ENCODE results near the gene HTR7.

Gene HTR7

DNA sequence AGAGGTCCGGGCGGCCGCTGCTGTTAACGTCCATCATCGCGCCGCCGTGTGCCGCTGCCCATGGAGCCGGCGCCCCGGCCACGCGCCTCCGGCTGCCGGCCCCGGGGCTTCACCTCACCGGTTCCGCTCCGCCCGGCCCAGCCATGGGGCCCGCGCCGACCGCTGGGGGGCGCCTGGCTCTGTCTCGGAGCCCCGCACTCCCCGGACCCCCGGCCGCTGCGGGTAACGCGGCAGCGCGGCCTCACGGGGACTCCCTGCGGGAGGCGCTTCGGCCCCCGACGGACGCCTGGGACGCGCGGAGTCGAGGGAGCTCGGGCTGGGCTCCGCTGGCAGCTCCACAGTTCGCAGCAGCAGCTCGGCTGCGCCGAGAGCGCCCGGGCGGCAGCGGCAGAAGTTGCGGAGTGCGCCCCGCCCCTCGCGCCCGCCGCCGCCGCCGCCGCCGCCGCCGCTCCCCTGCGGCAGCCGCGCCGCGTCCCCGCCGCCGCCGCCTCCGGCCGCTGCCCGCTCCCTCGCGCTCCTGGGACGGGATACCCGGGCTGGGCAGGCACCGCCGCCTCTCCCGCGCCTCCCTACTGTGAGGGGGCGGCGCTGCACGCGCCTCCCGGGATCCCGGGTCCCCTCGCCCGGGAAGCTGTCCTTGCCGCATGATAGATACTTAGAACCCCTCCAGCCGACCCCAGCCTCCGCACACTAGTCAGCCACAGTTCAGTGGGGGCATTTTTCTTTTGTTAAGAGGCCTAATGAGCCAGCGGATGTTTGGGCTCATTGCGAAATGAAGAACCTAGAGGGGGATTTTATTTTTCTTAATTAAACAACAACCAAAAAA is at the start of gene HTR7:
Gene HTR7, minus strand, starts transcription at position 405 of the 826 bp plus-strand sequence. Its CDS starts 368 bp downstream, at position 37.
- DNase-seq: peak; percentile 34

- DNase-seq: no peak
These were observed 48.8 kb upstream of the HTR7 start for GRCh38 chr10:90906596-90906995.

- DNase-seq: no peak
These were observed 48.1 kb upstream of the HTR7 start for GRCh38 chr10:90905925-90906324.

GRCh38 chr10:90896916-90897315 is 39.1 kb upstream of the HTR7 start:
- peak; percentile 10 for DNase-seq

DNA sequence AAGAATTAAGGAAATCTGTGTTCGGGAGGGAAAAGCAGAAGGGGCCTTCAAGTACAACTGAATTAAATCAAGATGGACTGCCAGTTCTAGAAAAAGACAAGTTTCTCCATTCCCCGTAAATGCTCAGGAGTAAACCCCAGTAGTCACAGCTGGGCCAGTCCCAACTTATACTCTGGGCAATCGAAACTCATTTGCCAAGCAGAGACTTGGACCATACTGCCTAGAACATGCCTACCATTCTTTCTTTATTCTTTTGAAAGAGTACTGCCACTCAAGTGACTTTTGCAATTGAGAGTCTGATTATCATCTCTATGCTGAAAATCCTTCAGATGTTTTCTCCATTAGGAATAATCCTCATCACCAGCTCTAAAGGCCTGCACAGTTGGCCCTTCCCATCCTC is 35.4 kb upstream of the HTR7 start:
- DNase-seq: no peak

DNA sequence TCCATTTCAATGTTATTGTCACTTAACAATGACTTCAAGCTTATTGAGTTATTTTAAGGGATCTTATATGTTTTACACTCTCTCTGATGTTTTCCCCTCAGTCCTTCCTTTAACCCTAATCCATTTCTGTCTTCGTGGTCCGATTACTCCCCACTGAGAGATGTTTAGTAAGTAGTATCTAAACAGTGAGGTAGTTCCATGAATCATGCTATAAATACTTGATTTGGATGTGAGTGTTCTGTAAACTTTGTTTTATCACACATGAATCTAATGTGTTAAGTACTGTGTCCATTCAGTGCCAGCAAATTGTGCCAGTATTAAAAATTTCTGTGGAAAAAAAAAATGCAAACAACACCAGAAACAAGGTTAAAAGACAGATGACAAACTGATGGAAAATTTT is 32.5 kb upstream of the HTR7 start:
- no peak for DNase-seq

- no peak for DNase-seq
These were observed 31.8 kb upstream of the HTR7 start for GRCh38 chr10:90889636-90890035.

DNA sequence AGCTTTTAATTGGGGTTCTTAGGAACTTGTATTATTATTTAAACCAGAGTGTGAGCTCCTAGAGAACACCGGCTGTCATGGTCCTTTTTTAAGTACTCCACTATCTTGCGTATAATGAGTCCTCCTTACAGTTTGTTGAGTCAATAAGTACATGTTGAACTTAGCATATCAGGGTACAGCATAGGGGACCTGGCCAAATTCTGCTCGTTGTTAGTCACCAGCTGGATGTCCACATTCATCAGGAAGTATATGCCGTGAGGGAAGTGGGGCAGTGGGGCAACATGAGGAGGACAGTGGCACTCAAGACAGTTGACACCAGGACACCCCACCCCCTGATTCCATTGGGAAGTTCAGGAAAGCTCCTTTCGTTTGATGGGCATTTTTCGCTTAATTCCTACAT is 30.5 kb upstream of the HTR7 start:
- no peak for DNase-seq

GRCh38 chr10:90887555-90887954 is 29.7 kb upstream of the HTR7 start:
- no peak for DNase-seq

- no peak for DNase-seq
These were observed 27.3 kb upstream of the HTR7 start for GRCh38 chr10:90885176-90885575.

DNA sequence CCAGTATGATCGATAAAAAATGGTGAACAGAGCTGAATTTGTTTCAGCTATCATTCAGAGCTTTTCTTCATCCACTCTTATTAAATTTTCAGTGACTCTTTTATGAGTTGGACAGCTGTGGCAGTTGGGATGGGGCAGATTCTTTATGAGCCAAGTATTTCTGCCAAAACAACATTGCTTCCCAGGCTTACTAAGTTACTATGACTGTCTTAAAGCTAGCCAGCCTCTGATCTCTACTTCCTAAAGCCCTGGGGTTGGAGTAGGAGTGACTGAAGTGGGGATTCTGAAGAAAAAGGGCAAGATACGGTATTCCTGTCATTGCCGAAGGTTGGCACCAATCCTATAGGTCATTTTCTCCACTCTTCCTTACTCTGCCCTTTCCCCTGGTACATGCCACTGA is 26.6 kb upstream of the HTR7 start:
- DNase-seq: no peak

GRCh38 chr10:90880059-90880719 is 22.4 kb upstream of the HTR7 start:
- peak; percentile 40 for DNase-seq

- no peak for DNase-seq
These were observed 21.2 kb upstream of the HTR7 start for GRCh38 chr10:90879062-90879461.

DNA sequence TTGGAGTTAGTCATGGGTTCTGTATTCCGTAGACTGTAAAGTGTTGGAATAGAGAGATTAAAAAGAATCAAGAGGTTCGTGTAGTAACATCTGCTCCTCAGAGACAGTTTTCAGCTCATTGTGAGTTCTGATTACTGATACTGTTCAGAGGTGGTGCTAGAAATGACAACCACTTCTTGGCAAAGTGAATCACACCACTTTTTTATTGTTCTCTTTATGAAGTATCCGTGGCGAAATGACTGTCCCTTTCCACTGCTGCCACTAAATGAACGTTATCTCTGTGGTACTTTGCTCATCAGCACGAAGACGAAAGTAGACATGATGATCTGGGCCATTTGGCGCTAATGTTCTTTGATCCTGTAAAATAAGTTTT is 14.8 kb upstream of the HTR7 start:
- no peak for DNase-seq

DNA sequence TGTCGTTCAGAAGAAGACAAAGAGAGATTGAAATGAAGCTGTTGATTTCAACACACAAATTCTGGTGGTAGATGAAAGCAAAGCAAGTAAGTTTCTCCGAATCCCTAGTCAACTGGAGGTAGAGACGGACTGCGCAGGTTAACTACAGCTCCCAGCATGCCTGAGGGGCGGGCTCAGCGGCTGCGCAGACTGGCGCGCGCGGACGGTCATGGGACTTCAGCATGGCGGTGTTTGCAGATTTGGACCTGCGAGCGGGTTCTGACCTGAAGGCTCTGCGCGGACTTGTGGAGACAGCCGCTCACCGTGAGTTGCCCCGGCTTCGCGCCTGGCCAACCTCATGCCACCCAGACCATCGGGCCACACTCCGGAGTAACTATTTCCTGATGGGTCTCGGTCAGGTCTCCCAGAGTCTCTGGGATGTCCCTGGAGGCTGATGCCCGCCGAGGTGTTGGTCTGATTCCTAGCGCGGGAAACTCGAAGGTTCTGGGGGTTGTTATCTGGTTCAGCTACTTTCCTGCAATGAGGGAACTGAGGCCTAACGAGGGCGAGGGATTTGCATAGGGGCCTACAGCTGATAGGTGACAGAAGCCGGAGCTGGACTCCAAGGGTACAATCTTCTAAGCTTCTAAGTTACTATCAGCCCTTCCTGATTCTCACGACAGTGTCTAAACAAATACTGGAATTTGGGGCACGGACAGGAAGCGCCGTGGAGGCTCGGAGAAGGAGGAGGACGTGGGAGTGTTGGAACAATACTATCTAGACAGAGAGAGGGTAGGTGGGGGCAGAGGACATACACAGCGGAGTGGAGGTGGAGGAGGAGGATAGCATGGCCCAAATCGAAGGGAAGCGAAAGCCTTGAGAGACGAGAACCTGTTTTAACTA is 14.2 kb upstream of the HTR7 start, which contains the start of gene RPP30:
Gene RPP30, plus strand, starts transcription at position 209 of the 882 bp plus-strand sequence. Its CDS starts 13 bp downstream, at position 222.
- peak; percentile 79 for DNase-seq

DNA sequence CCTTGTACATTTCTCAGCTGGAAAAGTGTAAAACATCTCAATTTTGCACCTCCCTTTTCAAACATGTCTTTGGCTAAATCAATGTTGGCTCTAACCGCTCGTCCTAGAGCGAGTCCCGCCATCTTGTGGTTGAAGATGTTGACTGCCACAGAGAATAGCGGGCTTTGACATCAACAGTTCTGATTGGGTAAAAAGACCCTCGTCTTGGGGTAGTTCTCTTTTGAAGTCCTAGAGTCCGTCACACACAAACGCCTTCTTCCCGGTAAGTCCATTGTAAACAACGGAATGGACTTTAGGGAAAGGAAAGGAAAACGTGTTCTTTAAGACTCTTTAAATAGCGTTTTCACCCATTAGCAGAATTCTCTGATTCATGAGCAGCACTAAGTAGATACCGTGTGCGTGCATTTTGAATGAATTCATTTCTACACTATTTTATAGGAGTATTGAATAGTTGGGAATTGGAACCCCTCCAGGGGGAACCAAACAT is 13.5 kb upstream of the HTR7 start:
- peak; percentile 51 for DNase-seq

GRCh38 chr10:90866050-90866598 is 8.3 kb upstream of the HTR7 start:
- no peak for DNase-seq

DNA sequence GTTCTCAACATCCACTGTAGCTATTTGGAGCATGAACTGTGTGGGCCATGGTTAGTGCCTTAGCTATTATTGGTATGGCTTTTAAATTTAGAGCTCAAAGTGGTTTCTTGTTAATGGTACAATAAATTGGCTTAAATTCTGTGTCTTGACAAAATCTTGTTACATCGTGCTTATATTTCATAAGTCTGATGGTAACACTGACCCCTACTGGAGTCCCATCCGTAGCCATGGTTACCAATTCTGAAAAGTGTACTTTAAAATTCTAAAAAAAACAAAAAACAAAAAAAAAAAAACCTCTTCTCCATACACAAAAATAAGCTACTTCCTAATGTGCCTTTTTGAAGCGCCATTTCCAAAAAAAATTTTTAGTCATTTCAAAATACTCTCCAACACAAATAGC is 7.6 kb upstream of the HTR7 start:
- no peak for DNase-seq

DNA sequence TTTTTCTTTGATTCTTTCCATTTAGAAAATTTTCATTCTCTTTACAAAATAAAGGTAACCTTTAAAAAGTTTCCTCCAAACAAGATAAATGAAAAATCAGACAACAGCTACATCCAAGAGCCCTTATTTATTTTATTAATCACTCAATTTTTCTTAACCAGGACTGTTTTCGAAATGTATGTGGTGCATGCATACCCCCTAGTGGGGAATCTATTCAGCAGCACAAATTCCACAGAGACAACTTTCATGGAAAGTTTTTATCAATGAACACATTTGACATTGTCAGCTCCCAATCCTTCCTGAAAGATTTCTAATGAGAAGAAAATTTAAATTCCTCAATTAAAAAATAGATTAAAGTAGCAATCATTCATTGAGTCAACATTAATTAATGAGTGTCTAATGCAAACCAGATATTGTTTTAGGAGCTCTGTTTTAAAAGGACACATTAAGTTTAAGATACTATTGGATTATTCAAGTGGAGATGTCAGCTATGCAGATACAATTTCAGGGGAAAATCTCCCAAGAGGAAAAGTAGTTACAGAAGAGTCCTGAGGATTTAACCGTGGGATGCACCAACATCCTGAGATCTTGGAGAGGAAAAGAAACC is 5.2 kb upstream of the HTR7 start:
- peak; percentile 22 for DNase-seq

DNA sequence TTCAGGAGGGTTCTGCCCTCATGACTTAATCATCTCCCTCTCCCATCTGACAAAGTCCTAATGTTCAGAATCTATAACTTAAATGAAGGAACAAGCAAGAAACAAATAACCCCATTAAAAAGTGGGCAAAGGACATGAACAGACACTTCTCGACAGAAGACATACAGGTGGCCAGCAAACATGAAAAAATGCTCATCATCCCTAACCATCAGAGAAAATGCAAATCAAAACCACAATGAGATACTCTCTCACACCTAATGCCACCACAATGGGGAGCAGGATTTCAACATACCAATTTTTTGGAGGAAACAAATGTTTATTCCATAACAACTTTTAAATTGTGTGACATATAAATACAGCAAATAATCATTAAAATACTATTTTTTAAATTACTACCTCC is 3.0 kb upstream of the HTR7 start:
- DNase-seq: no peak

- no peak for DNase-seq
These were observed 1.5 kb upstream of the HTR7 start for GRCh38 chr10:90859321-90859751.

GRCh38 chr10:90858461-90858968 is 676 bp upstream of the HTR7 start:
- no peak for DNase-seq
